CD4-positive, alpha-beta T cell (primary cell): ENCODE results near the gene ZBTB7A. TPM values are rescaled to one million over a fixed set of nuclear protein-coding genes. Genes with fewer than 3 reads are reported as not detected.

Source experiments
- ATAC-seq: fragments of 200-7000 bp; cut with Tn5 transposase; one replicate; pipeline ENCODE4 v1.10.0; 2022; ENCODE audit warnings: mild to moderate bottlenecking; ENCODE audit not compliant: poor library complexity
- CTCF ChIA-PET: fragments of 350-600 bp; sonication (Branson Sonifier 250); formaldehyde crosslinking; loops from one replicate; lab custom pipeline; 2021; ENCODE audit warnings: antibody characterized with exemption, inconsistent platforms; lab: Charles Lee
- POLR2A ChIA-PET: fragments of 350-600 bp; sonication (Branson Sonifier 250); formaldehyde crosslinking; loops from one replicate; lab custom pipeline; 2021; ENCODE audit warnings: antibody characterized with exemption, inconsistent platforms; lab: Charles Lee
- DNase-seq, 14 experiments: peaks; one replicate each; pipeline ENCODE4 v3.0.0-alpha.2; 2013 to 2020; ENCODE audit warnings: mixed read lengths in 2 of 14
- H3K27ac ChIP-seq, 2 donors: one replicate each; pipeline versions ENCODE4 v1.5.1 to v1.7.0; 2013; ENCODE audit warnings: low read length in 2 of 2, low read depth in 1 of 2, mild to moderate bottlenecking in 1 of 2
- H3K27me3 ChIP-seq, 2 experiments: 1 replicate in 1 of 2; 2 replicates in 1 of 2; pipeline versions ENCODE4 v1.6.1 to v1.7.0; 2013; ENCODE audit warnings: low read length in 2 of 2, control low read depth in 1 of 2, mild to moderate bottlenecking in 1 of 2, moderate library complexity in 1 of 2; ENCODE audit not compliant: insufficient read depth in 2 of 2, control insufficient read depth in 1 of 2
- H3K36me3 ChIP-seq: one replicate; pipeline ENCODE4 v1.6.1; 2013; ENCODE audit warnings: low read length, control low read depth; ENCODE audit not compliant: insufficient read depth
- H3K4me1 ChIP-seq: one replicate; pipeline ENCODE4 v1.6.1; 2013; ENCODE audit warnings: low read length, control low read depth; ENCODE audit not compliant: insufficient read depth
- H3K4me3 ChIP-seq: one replicate; pipeline ENCODE4 v1.5.1; 2013; ENCODE audit warnings: mild to moderate bottlenecking, low read length, moderate library complexity
- H3K9me3 ChIP-seq, 2 experiments: 1 replicate in 1 of 2; 2 replicates in 1 of 2; pipeline versions ENCODE4 v1.6.1 to v1.7.0; 2013; ENCODE audit warnings: low read length in 2 of 2, mild to moderate bottlenecking in 2 of 2, control low read depth in 1 of 2, moderate library complexity in 1 of 2; ENCODE audit not compliant: control insufficient read depth in 1 of 2, insufficient read depth in 1 of 2
- H3K27ac Mint-ChIP-seq: one replicate; pipeline ENCODE4 v1.8.0; 2020; ENCODE audit warnings: mixed read lengths
- H3K27me3 Mint-ChIP-seq: one replicate; pipeline ENCODE4 v1.8.0; 2021; ENCODE audit warnings: mixed read lengths
- H3K36me3 Mint-ChIP-seq: one replicate; pipeline ENCODE4 v1.8.0; 2021; ENCODE audit warnings: low read depth, mixed read lengths
- H3K4me1 Mint-ChIP-seq: one replicate; pipeline ENCODE4 v1.8.0; 2021; ENCODE audit warnings: low read depth, mixed read lengths
- H3K4me3 Mint-ChIP-seq: one replicate; pipeline ENCODE4 v1.8.0; 2020; ENCODE audit warnings: mild to moderate bottlenecking, mixed read lengths
- H3K9me3 Mint-ChIP-seq: one replicate; pipeline ENCODE4 v1.8.0; 2020; ENCODE audit warnings: mixed read lengths
- intact Hi-C, 2 experiments: fragments of 100-400 bp; cut with DNase I in 1 of 2; cut with micrococcal nuclease in 1 of 2; formaldehyde crosslinking; loops; one replicate each; pipeline versions ENCODE4 v1.15.1 to v1.9.0; 2023 to 2025; cut with DNase I, micrococcal nuclease
- total RNA-seq, 174 experiments: library from RNA in 2 of 174; stranded (reverse) in 2 of 174; gene quantifications; one replicate each; pipeline ENCODE4 v1.2.3 and lab custom pipeline; 2021 to 2026
- TF ChIP-seq, protein P1 (sequence below): fragments of 200-600 bp; IDR thresholded peaks from one replicate; pipeline ENCODE4 v1.8.0; 2022; ENCODE audit warnings: antibody characterized with exemption, mild to moderate bottlenecking

Gene ZBTB7A
- total RNA-seq, 2 experiments from 2014 or later, result 44.2 to 47.2 TPM

GRCh38 chr19:4071610-4072009 is 4.9 kb upstream of the ZBTB7A start:
- POLR2A ChIA-PET, result interaction anchor here (1.1 kb wide), 1 partner anchor 33 kb away, joined by 3 read pairs; no protein-coding TSS in a partner anchor
- no peak overlapping the region for H3K4me3 ChIP-seq
- Mint-ChIP-seq H3K27ac (no peak overlapping the region), H3K4me3 (peak overlapping the region; percentile 45), H3K9me3 (no peaks in the 10 kb centered on the region), H3K4me1 (peaks cover 27% of the 10 kb centered on the region), H3K36me3 (peaks cover 3% of the 10 kb centered on the region), H3K27me3 (no peaks in the 10 kb centered on the region)
- no peaks in the 10 kb centered on the region for H3K27me3 ChIP-seq
- intact Hi-C loops, result no loop called here
- H3K9me3 ChIP-seq, result no peaks in the 10 kb centered on the region
- ATAC-seq, result no peak
- no peak for DNase-seq
- TF ChIP-seq, protein P1, sequence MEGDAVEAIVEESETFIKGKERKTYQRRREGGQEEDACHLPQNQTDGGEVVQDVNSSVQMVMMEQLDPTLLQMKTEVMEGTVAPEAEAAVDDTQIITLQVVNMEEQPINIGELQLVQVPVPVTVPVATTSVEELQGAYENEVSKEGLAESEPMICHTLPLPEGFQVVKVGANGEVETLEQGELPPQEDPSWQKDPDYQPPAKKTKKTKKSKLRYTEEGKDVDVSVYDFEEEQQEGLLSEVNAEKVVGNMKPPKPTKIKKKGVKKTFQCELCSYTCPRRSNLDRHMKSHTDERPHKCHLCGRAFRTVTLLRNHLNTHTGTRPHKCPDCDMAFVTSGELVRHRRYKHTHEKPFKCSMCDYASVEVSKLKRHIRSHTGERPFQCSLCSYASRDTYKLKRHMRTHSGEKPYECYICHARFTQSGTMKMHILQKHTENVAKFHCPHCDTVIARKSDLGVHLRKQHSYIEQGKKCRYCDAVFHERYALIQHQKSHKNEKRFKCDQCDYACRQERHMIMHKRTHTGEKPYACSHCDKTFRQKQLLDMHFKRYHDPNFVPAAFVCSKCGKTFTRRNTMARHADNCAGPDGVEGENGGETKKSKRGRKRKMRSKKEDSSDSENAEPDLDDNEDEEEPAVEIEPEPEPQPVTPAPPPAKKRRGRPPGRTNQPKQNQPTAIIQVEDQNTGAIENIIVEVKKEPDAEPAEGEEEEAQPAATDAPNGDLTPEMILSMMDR, result no peak
- H3K36me3 ChIP-seq, result no peaks in the 10 kb centered on the region
- H3K27ac ChIP-seq, result no peak overlapping the region
- CTCF ChIA-PET, result no interaction called here
- H3K4me1 ChIP-seq, result peaks cover 32% of the 10 kb centered on the region

GRCh38 chr19:4069331-4069959 is 2.7 kb upstream of the ZBTB7A start:
- ChIA-PET CTCF (interaction anchor here (0.8 to 1.2 kb wide), 2 partner anchors 70 to 82 kb away, joined by 3 to 6 read pairs; no protein-coding TSS in a partner anchor), POLR2A (interaction anchor here (1.3 to 5.5 kb wide), 5 partner anchors 9 to 84 kb away, joined by 3 to 70 read pairs (median 4); partner anchors contain the start of gene EEF2)
- H3K9me3 Mint-ChIP-seq, result no peaks in the 10 kb centered on the region
- Histone ChIP-seq H3K4me1 (peaks cover 29% of the 10 kb centered on the region), H3K9me3 (no peaks in the 10 kb centered on the region), H3K4me3 (peak overlapping the region; percentile 9), H3K27me3 (no peaks in the 10 kb centered on the region), H3K27ac (peak overlapping the region; percentile 4 to 31), H3K36me3 (no peaks in the 10 kb centered on the region)
- TF ChIP-seq, protein P1, result no peak
- H3K4me1 Mint-ChIP-seq, result peaks cover 21% of the 10 kb centered on the region
- H3K36me3 Mint-ChIP-seq, result peaks cover 4% of the 10 kb centered on the region
- H3K27ac Mint-ChIP-seq, result peak overlapping the region; percentile 98
- no peaks in the 10 kb centered on the region for H3K27me3 Mint-ChIP-seq
- peak overlapping the region; percentile 96 for H3K4me3 Mint-ChIP-seq
- ATAC-seq (no peak), DNase-seq (peak in 7 of 14 experiments; percentile 47 to 86 (median 62))
- intact Hi-C loops, result loop anchor here (2.0 to 5.0 kb wide), 5 partner anchors 35 to 113 kb away; partner anchors contain the start of genes ANKRD24 (in 1 of the 2), PIAS4 (in 1 of the 2) and SIRT6 (in 1 of the 2)

GRCh38 chr19:4068047-4068966 is 1.6 kb upstream of the ZBTB7A start:
- TF ChIP-seq, protein P1, result no peak
- Histone ChIP-seq H3K27ac (peak overlapping the region; percentile 69 to 91), H3K9me3 (no peaks in the 10 kb centered on the region), H3K27me3 (no peaks in the 10 kb centered on the region), H3K4me3 (peak overlapping the region; percentile 89), H3K36me3 (peaks cover 6% of the 10 kb centered on the region), H3K4me1 (peaks cover 41% of the 10 kb centered on the region)
- ChIA-PET CTCF (interaction anchor here (1.1 kb wide), 1 partner anchor 72 kb away, joined by 3 read pairs; no protein-coding TSS in a partner anchor), POLR2A (interaction anchor here (1.4 to 5.5 kb wide), 6 partner anchors 21 to 306 kb away, joined by 3 to 70 read pairs (median 11); partner anchors contain the start of genes EEF2 and MRPL54)
- H3K36me3 Mint-ChIP-seq, result peaks cover 9% of the 10 kb centered on the region
- peaks cover 27% of the 10 kb centered on the region for H3K4me1 Mint-ChIP-seq
- ATAC-seq, result no peak
- peak overlapping the region; percentile 98 for H3K27ac Mint-ChIP-seq
- no peaks in the 10 kb centered on the region for H3K27me3 Mint-ChIP-seq
- intact Hi-C loops, result loop anchor here (2.0 to 5.0 kb wide), 5 partner anchors 36 to 114 kb away; partner anchors contain the start of genes ANKRD24 (in 1 of the 2), PIAS4 (in 1 of the 2) and SIRT6 (in 1 of the 2)
- H3K4me3 Mint-ChIP-seq, result peak overlapping the region; percentile 96
- peak in 3 of 14 experiments; percentile 37 to 63 (median 57) for DNase-seq
- H3K9me3 Mint-ChIP-seq, result no peaks in the 10 kb centered on the region
